Astrocyte (in vitro differentiated cells and primary cell): ENCODE results near the gene SLC25A48. TPM values are rescaled to one million over a fixed set of nuclear protein-coding genes. Genes with fewer than 3 reads are reported as not detected.

Source experiments
- DNase-seq: peaks from one replicate; pipeline ENCODE4 v3.0.0-alpha.2; 2010; ENCODE audit warnings: low read depth
- FAIRE-seq: peaks from 2 replicates; lab custom pipeline; 2011; peaks lifted over from hg19 to GRCh38; lab: Jason Lieb, UNC
- H2AFZ ChIP-seq: 2 replicates; pipeline ENCODE4 v1.6.0; 2012; ENCODE audit warnings: low read depth, low read length, inconsistent platforms
- H3K27ac ChIP-seq: 2 replicates; pipeline ENCODE4 v1.5.1; 2011; ENCODE audit warnings: low read depth, low read length, inconsistent platforms
- H3K27me3 ChIP-seq: 2 replicates; pipeline ENCODE4 v1.6.0; 2011; ENCODE audit warnings: low read length, inconsistent platforms; ENCODE audit not compliant: insufficient read depth
- H3K36me3 ChIP-seq: 2 replicates; pipeline ENCODE4 v1.5.1; 2011; ENCODE audit warnings: low read length, inconsistent platforms; ENCODE audit not compliant: insufficient read depth
- H3K4me1 ChIP-seq: 2 replicates; pipeline ENCODE4 v1.5.1; 2011; ENCODE audit warnings: low read length, inconsistent platforms; ENCODE audit not compliant: insufficient read depth
- H3K4me2 ChIP-seq: 2 replicates; pipeline ENCODE4 v1.6.0; 2012; ENCODE audit warnings: low read length, inconsistent platforms
- H3K4me3 ChIP-seq: 2 replicates; pipeline ENCODE4 v1.5.1; 2011; ENCODE audit warnings: low read depth, mild to moderate bottlenecking, low read length, inconsistent platforms; ENCODE audit not compliant: insufficient read depth
- H3K79me2 ChIP-seq: 2 replicates; pipeline ENCODE4 v1.6.0; 2012; ENCODE audit warnings: mild to moderate bottlenecking, low read length, inconsistent platforms; ENCODE audit not compliant: insufficient read depth
- H3K9ac ChIP-seq: 2 replicates; pipeline ENCODE4 v1.6.0; 2012; ENCODE audit warnings: mild to moderate bottlenecking, low read length, inconsistent platforms
- H3K9me3 ChIP-seq: 2 replicates; pipeline ENCODE4 v1.5.1; 2012; ENCODE audit warnings: low read depth, mild to moderate bottlenecking, low read length, inconsistent platforms; ENCODE audit not compliant: insufficient read depth
- H4K20me1 ChIP-seq: 2 replicates; pipeline ENCODE4 v1.6.0; 2012; ENCODE audit warnings: low read length, inconsistent platforms; ENCODE audit not compliant: insufficient read depth
- H3K27ac Mint-ChIP-seq: one replicate; pipeline ENCODE4 v1.8.0; 2021; ENCODE audit warnings: mild to moderate bottlenecking, mixed read lengths; ENCODE audit not compliant: unreplicated experiment
- H3K27me3 Mint-ChIP-seq: one replicate; pipeline ENCODE4 v1.8.0; 2021; ENCODE audit warnings: low read depth, mixed read lengths; ENCODE audit not compliant: unreplicated experiment
- H3K36me3 Mint-ChIP-seq: one replicate; pipeline ENCODE4 v1.8.0; 2021; ENCODE audit warnings: low read depth, mixed read lengths; ENCODE audit not compliant: unreplicated experiment
- H3K4me1 Mint-ChIP-seq: one replicate; pipeline ENCODE4 v1.8.0; 2021; ENCODE audit warnings: low read depth, mixed read lengths; ENCODE audit not compliant: unreplicated experiment
- H3K4me3 Mint-ChIP-seq: one replicate; pipeline ENCODE4 v1.8.0; 2021; ENCODE audit warnings: mild to moderate bottlenecking, moderate library complexity, mixed read lengths; ENCODE audit not compliant: unreplicated experiment
- H3K9me3 Mint-ChIP-seq: one replicate; pipeline ENCODE4 v1.8.0; 2021; ENCODE audit warnings: mild to moderate bottlenecking, mixed read lengths; ENCODE audit not compliant: unreplicated experiment
- EZH2 ChIP-seq: IDR thresholded peaks from 2 replicates; pipeline ENCODE4 v1.6.1; 2012; ENCODE audit warnings: mild to moderate bottlenecking, low read length, inconsistent platforms; ENCODE audit not compliant: insufficient read depth
- microRNA-seq: library from miRNA; unstranded; fragments of <30 nt; microRNA quantifications from one replicate; pipeline ENCODE4 v1.2.0, GENCODE V29; 2020
- total RNA-seq: library from RNA; stranded (reverse); gene quantifications from 2 replicates; pipeline ENCODE4 v1.2.1, GENCODE V29; 2021
- TF ChIP-seq, protein P1 (sequence below): IDR thresholded peaks from 2 replicates; pipeline ENCODE4 v1.5.1; 2011; ENCODE audit warnings: low read depth, mild to moderate bottlenecking, inconsistent platforms, low read length, moderate library complexity; ENCODE audit not compliant: insufficient read depth

The SLC25A48 gene
- total RNA-seq, 1 donor from 2014 or later: not detected

DNA sequence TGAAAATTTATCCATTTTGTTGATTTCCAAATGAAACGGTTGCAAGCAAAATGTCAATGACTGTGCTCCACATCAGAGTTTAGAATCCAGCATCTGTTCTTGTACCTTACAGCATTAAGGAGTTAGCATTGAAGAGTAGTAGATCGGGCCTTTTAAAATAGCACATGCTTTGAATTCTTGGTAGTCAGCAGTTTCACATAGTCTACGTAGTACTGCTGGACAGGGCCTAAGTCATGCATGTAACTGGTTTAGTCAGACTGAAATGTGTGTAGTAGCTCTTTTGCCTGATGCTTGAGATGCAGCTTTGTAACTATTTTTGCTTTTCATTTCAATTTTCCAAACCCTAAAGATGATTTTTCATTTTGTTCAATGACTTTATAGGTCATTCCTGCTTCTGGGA, 100.5 kb downstream of the SLC25A48 start:
- Histone ChIP-seq H3K9ac (no peak overlapping the region), H3K4me3 (no peak overlapping the region), H2AFZ (no peak overlapping the region), H3K36me3 (no peaks in the 10 kb centered on the region), H3K9me3 (no peaks in the 10 kb centered on the region), H3K79me2 (no peaks in the 10 kb centered on the region), H3K4me1 (no peaks in the 10 kb centered on the region), H3K27ac (no peak overlapping the region), H3K4me2 (no peak overlapping the region), H3K27me3 (peaks cover 23% of the 10 kb centered on the region), H4K20me1 (no peaks in the 10 kb centered on the region)
- Mint-ChIP-seq H3K27me3 (peaks cover 28% of the 10 kb centered on the region), H3K36me3 (no peaks in the 10 kb centered on the region), H3K27ac (no peak overlapping the region), H3K4me1 (peaks cover 5% of the 10 kb centered on the region), H3K9me3 (no peaks in the 10 kb centered on the region), H3K4me3 (no peak overlapping the region)
- no peak for FAIRE-seq
- peak; percentile 26 for DNase-seq
- TF ChIP-seq, protein P1, sequence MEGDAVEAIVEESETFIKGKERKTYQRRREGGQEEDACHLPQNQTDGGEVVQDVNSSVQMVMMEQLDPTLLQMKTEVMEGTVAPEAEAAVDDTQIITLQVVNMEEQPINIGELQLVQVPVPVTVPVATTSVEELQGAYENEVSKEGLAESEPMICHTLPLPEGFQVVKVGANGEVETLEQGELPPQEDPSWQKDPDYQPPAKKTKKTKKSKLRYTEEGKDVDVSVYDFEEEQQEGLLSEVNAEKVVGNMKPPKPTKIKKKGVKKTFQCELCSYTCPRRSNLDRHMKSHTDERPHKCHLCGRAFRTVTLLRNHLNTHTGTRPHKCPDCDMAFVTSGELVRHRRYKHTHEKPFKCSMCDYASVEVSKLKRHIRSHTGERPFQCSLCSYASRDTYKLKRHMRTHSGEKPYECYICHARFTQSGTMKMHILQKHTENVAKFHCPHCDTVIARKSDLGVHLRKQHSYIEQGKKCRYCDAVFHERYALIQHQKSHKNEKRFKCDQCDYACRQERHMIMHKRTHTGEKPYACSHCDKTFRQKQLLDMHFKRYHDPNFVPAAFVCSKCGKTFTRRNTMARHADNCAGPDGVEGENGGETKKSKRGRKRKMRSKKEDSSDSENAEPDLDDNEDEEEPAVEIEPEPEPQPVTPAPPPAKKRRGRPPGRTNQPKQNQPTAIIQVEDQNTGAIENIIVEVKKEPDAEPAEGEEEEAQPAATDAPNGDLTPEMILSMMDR: no peak
- TF ChIP-seq EZH2: no peak

DNA sequence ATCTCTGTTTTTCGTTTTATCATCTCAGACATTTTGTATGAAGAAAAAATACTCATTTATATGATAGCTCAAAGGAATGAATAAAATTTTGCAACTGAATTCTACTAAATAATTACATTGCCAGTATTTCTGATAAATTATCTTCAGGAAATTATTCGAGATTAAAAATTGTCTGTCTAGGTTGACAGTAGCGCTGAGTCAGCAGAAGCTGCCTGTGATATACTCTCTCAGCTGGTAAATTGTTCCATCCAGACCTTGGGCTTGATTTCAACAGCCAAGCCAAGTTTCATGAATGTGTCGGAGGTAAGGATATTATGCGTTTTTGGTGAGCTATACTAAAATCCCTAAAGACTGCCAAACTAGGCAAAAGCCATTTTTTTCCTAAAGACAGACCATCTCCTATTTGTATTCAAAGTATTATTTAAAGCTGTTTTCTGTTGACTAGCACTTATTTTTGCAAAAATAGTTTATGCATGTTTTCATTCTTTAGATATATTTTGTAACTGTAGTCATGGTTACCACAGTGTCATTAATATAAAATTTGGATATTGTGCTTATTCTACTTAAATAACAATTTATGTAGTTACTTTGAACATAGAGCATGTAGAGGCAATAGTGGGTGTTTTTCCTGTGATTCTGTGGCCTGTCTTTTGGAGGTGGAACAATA, 102.9 kb downstream of the SLC25A48 start:
- Mint-ChIP-seq H3K27ac (no peak overlapping the region), H3K4me1 (peaks cover 6% of the 10 kb centered on the region), H3K9me3 (no peaks in the 10 kb centered on the region), H3K4me3 (no peak overlapping the region), H3K36me3 (no peaks in the 10 kb centered on the region), H3K27me3 (peaks cover 9% of the 10 kb centered on the region)
- Histone ChIP-seq H3K27ac (no peak overlapping the region), H3K9ac (no peak overlapping the region), H3K4me3 (no peak overlapping the region), H3K27me3 (peaks cover 2% of the 10 kb centered on the region), H4K20me1 (no peaks in the 10 kb centered on the region), H2AFZ (no peak overlapping the region), H3K36me3 (no peaks in the 10 kb centered on the region), H3K9me3 (no peaks in the 10 kb centered on the region), H3K79me2 (no peaks in the 10 kb centered on the region), H3K4me1 (no peaks in the 10 kb centered on the region), H3K4me2 (no peak overlapping the region)
- no peak for FAIRE-seq
- TF ChIP-seq EZH2: no peak
- TF ChIP-seq, protein P1: no peak
- DNase-seq: no peak

Small RNA genes within 50 kb of the gene (microRNA-seq; reads per million reads assigned to microRNA genes)
- not detected for gene MIR5692C1

Other genes starting within 250 kb of the SLC25A48 start
- gene IL9, start 61.2 kb downstream of the SLC25A48 start, total RNA-seq: not detected in 2 replicates
- gene LECT2, start 120.3 kb downstream of the SLC25A48 start, total RNA-seq: not detected in 2 replicates
- gene TGFBI, start 194.3 kb downstream of the SLC25A48 start, total RNA-seq: 1,145 and 1,862 TPM in 2 replicates